GM18873 (cell line): Measurements from ENCODE around the gene LDLRAD4.

Experiments
- ATAC-seq: cut with Tn5 transposase; IDR thresholded peaks from one replicate; pipeline ENCODE4 v1.9.1; 2021; ENCODE audit warnings: mild to moderate bottlenecking, moderate library complexity, moderate number of reproducible peaks; ENCODE audit not compliant: unreplicated experiment, low FRiP score

The LDLRAD4 gene

GRCh38 chr18:13300029-13300428, 81.5 kb downstream of the LDLRAD4 start:
- ATAC-seq = no peak

GRCh38 chr18:13300796-13301195, 82.2 kb downstream of the LDLRAD4 start:
- no peak for ATAC-seq

DNA sequence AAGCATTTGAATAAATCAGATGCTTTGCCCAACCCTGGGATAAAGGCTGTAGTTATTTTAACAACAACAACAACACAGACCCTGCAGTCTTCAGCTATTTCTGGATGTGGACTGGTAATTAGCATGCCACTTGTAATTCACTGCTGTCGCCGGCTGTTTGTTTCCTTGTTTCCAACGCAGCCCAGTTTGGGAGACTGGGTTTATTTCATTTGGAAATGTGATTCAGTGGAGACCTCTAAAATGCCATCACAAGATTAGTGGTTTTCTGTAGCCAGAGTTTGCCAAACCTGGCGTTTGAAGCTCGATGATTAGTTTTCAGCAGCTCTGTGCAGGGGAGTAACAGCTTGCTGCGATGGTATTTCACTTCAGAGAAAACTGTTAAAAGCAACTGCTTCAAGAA, 83.5 kb downstream of the LDLRAD4 start:
- no peak for ATAC-seq

GRCh38 chr18:13302457-13303225, 84.1 kb downstream of the LDLRAD4 start:
- no peak for ATAC-seq

- ATAC-seq = no peak
Observed at GRCh38 chr18:13303756-13304364, 85.3 kb downstream of the LDLRAD4 start.

GRCh38 chr18:13305301-13305700, 86.7 kb downstream of the LDLRAD4 start:
- no peak for ATAC-seq

DNA sequence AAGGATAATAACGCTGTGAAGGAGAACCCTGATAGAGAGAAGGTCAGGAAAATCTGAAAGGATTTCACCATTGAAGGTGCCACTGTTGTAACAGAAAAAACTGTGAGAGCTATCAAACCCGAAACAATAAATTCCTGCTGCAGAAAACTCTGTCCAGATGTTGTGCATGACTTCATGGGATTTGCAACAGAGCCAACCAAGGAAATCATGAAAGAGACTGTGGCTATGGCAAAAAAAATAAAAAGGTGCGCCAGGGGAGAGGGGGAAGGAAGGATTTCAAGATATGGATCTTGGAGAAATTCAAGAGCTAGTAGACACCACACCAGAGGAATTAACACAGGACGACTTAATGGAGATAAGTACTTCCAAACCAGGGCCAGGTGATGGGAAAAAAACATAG, 88.0 kb downstream of the LDLRAD4 start:
- no peak for ATAC-seq

DNA sequence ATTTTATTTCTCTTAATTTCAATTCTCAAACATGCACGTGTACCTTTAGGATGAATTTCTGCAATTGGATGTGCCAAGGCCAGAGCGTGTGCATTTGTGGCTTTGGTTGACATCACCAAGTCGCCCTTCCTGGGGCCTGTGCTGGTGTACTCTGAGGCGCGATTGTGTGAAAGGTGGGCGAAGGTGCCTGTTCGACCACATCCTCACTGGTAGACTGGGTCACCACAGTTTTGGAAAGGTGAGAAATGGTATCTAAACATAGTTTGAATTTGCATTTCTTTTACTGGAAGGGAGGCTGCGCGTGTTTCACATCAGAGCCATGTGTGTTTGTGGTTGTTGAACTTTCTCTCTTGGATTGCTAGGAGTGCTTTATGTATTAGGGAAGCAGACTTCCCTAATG, 89.8 kb downstream of the LDLRAD4 start:
- no peak for ATAC-seq

DNA sequence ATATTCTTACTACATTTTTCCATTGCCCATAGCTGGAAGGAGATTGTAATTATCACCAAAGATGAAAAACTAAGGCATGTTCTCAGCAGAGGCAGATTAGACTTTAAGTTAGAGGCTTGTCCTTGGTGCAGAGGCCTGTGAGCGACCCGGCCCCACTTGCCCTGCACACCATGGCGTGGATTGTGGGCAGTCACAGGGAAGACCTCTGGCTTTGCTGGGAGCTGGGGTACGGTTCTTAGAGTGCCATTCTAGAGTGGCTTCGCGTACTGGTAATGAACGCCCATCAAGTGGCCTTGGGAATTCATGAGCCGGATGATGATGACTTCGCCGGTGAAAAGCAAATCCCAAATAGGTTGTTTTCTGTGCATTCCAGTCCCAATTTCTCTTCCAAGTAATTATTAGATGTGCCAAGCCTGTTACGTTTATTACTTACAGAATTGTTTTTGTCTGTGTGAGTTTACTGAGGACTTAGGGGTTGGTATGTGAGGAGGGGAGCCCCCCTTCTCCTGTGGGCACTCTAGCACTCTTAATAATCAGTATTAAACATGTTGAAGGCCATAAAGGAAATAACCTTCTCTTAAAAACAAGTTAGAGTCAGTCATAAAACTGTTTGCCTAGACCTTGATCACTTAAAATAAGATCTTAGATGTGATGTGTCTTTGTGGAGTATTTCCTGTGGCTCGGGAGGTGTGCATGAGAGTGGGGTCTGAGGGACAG, 90.6 kb downstream of the LDLRAD4 start:
- ATAC-seq = no peak

DNA sequence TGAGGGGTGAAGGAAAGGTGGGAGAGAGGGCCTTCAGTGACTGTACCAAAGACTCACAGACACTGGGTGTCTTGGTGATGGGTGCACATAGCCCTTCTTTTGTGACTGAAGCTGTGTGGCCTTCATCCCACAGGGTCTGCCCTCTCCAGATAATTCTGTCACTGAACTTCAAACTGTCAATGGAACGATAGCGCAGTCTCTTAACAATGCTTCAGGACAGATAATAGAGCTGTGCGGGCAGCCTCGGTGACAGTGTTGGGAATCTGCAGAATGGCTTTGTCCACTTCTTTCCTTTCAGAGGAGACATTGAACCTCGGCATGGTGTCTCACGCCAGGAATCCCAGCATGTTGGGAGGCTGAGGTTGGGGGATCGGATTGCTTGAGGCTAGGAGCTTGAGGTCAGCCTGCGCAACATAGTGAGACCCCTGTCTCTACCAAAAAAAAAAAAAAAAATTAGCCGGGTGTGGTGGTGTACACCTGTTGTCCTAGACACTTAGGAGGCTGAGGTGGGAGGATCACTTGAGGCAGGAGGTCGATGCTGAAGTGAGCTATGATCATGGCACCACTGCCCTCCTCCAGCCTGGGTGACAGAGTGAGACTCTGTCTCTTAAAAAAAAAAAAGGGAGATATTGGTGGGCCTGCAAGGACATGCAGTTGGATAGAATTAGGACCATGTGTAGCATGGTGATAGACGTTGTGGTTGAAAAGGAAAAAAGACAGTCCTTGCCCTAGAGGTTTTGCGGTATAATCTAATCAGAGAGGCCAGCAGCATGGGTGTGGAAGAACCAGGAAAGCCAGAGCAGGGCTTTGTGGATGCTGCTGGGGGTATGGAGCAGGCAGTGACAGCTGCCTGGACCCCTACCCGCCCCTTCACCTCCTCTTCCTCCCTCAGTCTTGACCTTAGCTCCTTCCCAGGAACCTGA, 91.4 kb downstream of the LDLRAD4 start:
- no peak for ATAC-seq

DNA sequence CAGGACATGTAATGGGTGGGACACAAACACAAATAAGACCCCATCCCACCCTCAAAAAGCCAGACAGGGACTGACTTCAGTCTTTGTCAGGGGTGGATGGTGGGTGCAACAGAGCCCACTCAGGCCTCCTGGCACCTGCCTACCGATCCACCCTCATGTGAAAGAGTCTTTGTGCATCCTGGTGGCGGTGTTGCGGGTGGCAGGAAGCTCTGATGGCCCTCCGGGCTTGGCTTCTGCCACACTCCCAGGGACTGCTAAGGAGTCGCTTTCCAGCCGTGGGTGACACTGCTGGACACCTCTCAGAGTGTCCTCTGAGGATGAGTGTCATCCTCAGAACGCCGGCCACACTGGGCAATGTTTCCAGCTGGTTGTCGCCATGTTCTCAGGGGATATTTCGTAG, 92.6 kb downstream of the LDLRAD4 start:
- ATAC-seq = no peak

GRCh38 chr18:13312515-13312914, 94.0 kb downstream of the LDLRAD4 start:
- ATAC-seq = no peak

DNA sequence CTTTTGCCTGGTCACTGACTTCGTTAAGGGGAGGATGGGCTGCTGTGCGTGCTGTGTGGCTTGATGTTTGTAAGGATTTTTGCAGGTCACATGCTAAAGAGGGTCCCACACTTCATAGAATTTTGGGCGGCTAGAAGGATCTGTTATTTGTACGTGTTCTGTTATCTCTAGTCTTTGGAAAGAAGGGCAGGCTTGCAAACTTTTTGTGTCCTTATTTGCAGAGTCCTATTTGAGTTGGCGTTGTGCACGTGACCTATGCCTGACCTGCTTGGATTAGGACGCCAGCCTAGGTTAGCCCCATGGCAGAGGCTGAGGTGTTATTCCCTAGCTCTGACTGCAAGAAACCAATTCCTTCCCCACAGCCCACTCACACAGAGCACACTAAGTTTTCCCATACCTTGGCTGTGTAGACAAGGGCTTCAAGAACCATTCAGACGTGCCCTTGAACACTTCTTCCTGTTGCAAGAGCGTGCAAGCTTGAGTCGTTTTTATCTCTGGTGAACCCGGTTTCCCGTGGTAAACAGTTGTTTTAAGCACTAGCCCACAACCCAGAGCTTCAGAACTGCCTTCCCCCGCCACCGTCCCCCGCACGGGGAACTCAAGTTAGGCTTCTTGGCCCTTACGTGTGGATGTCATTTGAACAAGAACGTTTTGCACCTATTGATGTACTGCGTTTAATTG, 94.6 kb downstream of the LDLRAD4 start:
- no peak for ATAC-seq

- ATAC-seq = no peak
Observed at GRCh38 chr18:13315000-13315399, 96.4 kb downstream of the LDLRAD4 start.

GRCh38 chr18:13316063-13316462, 97.5 kb downstream of the LDLRAD4 start:
- ATAC-seq = no peak

GRCh38 chr18:13317801-13318200, 99.2 kb downstream of the LDLRAD4 start:
- ATAC-seq = no peak

- ATAC-seq = no peak
Observed at GRCh38 chr18:13318731-13319501, 100.4 kb downstream of the LDLRAD4 start.

- no peak for ATAC-seq
Observed at GRCh38 chr18:13319629-13320028, 101.1 kb downstream of the LDLRAD4 start.

DNA sequence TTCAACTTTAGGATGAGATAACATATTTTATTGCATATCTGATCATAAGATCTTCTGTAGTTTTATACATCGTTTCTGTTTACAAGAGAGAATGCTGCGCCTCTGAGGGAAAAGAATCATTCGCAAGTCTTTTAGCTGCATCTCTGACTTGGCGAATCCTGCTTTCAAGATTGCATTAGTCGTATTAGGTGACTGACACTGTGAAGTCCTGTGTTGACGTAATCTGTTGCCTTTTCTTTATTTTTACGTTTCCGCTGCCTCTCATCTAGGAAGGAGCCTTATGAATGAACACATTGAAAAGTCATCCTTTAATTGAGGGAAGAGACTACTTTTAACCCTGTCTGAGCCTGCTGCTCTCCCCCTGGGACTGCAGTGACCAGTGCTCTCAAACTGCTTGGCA, 101.5 kb downstream of the LDLRAD4 start:
- ATAC-seq = no peak
